Activated CD4-positive, alpha-beta T cell treated with anti-CD3 and anti-CD28 coated beads, Interleukin-10, Interleukin-2, amounts not matched to agents 100 ng/mL and 50 ng/mL, durations not matched to agents 16 hours and 8 hours (primary cell): ENCODE measurements around the gene FKBP14.
A peak's percentile ranks its signal among the peaks of the same experiment; 100 is the strongest.
"Not testable (repeated sequence)": the region's sequence is repeated elsewhere in the genome, so short reads cannot be mapped to it uniquely, and the experiment has no call there.

Experiments used
- DNase-seq: peaks from one replicate; pipeline ENCODE4 v3.0.0-alpha.2; 2020

Gene FKBP14

DNA sequence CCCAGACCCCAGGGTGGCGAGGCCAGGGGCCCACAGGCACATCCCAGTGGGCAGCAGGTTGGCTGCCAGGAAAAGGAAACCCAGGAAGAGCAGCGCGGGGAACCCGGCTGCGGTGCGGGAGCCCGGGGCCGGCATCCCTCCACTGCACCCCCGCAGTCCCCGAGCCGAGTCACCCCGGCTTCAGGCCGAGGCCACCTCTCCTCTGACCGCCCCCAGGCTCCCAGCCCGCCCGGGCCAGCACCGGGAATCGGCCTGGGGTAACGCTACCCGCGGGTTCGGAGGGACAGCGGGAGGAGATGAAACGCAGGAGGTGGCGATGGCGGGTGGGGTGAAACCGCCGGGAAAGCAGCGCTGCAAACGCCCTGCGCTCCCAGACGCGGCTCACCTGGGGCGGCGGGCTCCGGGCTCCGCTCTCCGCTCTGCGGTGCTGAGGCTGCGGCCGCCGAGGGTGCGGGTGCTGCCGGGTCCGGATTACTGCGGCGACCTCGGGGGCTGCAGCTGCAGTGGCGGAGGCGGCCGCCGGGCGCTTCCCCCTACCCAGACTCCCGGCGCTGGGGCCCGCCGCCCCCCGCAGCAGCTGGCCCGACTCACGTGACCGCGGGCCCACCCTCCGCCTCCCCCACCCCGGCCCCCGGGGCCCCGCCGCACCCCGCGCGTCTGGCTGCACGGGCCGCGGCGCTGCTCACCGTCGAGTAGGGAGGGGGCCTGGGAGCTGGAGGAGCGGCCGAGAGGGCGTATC is 37.1 kb downstream of the FKBP14 start, which contains the start of gene SCRN1:
SCRN1 (minus strand) TSS at position 545 of the 739 bp plus-strand sequence. CDS start 20,734 bp downstream, outside the sequence.
- DNase-seq = no peak

DNA sequence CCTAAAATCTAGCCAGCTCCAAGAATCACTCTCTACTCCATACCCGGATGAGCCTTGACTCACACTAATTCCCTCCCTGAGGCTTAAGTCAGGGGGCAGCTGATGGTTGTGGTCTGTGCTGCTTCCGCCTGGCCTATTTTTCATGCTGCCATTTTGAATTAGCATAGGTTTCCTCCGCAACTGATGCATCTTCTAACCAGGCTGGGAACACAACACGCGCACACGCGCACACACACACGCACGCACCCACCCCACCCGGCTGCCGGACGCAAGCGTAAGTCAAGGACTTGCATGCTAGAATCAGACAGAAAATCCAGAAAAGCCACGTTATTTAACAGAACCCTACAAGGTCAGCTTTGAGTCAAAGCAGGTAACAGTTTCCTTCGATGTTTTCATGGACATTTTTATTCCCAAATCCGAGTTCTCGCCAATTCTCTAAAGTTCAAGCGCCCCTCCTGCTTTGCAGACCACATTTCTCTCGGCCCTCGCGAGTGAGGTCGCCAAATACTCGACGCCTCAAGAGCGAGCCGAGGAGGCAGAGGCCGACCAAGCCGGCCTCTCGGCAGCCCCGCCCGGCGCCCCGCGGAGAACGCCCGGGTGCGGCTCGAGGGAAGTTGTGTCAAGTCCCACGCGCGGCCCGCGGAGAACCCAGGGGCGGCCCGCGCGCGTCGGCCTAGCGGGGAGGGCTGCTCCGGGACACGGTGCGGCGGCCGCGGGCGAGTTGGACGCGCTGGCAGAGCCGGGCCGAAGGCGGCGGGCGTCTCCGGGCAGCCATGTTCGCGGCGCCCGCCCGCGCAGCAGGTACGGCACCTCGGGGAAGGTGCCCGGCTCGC is 37.9 kb downstream of the FKBP14 start:
- DNase-seq = peak; percentile 5

DNA sequence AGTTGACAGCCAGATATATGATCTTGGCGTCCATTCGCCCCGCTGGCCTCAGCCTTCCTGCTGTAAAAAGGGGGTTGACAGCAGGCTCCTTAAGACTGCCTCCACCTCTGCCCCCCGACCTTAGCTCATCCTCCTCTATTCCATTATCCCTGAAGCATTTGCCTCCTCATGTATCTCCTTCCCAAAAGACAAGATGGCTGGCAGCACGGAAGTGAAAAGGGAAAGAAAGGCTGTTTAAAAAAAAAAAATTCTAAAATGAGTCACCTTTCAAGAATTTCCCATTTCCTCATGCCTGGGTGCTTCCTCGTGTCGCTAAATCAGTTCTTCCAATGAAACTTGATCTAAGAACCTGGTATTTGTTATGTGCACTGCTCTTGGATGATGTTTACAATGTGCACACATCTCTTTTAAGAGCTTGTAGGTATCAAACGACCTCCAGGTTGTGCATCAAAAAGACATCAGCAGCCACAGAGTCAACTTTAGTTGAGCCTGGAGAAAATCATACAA is 38.6 kb downstream of the FKBP14 start:
- DNase-seq = no peak

DNA sequence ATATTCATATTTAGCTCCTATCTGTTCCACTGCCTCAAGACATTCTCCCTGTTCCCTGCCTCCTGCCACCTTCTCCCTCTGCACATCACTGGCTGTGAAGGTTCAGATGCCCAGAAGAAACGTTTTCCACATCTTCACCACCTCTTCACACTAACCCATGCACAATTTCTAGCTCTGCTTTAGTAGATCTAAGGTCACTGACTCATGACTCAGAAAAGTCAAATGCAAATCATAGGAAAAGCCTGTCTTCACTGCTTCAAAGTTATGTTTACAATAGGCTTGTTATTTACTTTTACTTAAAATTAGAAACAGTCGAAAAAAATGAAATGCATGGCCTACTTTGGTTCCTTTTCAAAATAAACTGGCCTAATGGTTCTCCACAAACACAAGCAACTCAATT is 39.4 kb downstream of the FKBP14 start:
- no peak for DNase-seq

DNA sequence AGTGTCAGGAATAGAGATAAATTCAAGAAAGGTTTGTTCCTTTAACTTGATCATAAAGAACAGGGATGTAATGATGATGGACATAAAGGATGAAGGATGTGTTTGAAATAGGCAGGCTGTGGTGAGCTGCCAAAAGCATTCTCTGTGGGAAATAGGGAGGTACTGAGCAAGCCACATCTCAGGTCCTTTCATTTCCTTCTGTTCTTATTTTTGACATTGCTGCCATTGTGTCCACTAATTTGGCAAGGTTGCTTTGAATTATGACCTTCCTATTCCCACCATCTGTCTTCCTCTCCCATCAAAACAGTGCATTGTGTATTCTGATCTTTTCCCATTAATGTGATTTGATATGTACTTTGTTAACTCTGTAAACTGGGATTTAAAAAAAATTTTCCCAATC is 46.4 kb downstream of the FKBP14 start:
- DNase-seq = no peak

DNA sequence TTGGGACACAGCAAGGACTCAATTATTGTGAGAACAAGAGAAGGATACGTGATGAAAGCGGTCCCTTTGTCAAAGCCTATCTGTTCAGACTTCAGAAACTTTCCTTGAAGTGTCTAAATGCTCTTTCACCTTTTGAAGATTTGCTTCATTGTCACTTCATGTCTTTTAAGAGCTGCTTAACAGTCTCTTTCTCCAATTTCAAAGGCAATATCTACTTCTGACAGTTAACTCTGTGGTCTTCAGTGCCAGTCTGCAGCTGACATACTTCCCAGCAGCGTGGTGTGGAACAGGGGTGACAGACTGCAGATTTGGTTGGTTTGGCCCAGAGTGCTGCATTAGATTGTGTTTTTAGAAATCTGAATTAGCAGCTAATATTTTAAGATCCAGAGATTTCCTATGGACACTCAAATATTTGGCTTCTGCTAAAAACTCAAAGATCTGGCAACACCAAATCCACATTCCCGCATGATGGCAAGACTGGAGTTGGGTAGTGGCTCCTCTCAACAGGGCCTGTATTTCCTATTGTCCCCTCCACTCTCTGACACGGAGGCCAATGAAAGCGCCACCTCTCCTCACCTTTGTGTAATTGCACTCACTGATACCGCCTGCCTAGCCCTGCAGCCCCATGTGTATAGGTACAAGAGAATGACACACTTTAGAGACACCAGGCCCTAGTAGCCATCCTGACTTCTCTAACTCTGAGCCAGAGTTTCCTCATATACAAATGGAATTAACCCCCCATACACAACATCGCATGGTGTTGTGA is 48.4 kb downstream of the FKBP14 start:
- no peak for DNase-seq

DNA sequence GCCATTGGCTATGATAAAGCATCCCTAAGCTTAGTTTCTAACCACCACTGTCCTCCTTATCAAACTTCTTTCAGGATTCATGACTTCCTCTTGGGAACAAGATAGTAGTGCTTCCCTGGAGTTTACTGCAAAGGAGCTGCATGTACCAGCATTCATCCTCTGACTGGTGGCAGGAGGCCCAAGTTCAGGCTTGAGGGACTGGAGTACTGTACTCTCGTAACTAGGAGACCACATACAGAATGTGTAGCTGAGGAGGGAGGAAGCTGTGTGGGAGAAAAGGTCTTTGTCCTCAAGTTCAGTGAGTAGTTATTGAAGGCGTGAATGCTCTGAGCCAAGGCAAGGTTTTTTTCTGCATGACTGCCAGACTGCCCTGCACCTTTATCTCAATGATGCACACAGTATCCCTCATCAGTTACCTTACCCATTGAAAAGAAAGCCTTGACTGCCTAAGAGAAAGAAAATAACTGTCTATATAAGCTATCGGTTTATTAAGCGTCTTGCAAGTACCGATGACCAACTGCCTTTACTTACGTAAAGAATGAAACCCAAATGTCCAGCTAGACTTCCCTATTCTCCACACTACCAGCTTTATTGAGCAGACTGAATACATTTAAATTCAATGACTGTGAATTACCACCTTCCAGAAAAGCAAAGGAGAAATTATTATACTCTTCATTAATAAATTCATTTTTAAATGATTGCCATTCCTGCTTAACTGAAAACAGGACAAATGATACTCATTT is 49.7 kb downstream of the FKBP14 start:
- no peak for DNase-seq

DNA sequence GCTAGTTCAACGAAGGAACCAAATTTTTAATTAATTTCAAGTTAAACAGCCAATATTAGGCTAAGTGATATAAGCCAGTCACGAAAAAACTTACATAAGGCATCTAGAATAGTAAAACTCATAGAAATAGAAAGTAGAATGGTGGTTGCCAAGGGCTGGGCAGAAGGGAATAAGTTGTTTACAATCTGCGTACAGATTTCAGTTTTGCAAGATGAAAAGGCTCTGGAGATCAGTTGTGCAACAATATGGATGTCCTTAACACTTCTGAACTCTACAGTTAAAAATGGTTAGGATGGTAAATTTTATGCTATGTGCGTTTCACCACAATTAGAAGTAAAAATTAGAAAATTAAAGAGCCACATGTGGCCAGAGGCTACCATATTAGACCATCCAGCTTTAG is 50.2 kb downstream of the FKBP14 start:
- DNase-seq = no peak

DNA sequence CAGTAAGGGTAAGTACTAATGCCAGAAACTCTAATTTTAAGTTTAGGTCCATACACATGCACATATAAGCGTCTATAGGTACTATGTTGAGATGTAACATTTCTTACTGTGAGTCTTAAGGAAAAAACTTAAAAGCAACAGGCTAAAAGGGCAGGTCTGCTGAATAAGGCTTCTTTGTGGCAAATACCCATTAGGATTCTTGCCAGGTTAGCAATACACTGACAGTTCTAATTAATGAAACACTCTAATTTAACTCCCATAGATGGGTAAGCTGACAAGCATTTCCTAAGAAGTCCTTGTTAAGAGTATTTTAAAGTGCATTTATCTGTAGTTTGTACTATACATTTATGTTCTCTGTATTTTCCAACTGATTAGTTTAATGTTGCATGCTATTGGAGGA is 50.9 kb downstream of the FKBP14 start:
- DNase-seq = no peak

DNA sequence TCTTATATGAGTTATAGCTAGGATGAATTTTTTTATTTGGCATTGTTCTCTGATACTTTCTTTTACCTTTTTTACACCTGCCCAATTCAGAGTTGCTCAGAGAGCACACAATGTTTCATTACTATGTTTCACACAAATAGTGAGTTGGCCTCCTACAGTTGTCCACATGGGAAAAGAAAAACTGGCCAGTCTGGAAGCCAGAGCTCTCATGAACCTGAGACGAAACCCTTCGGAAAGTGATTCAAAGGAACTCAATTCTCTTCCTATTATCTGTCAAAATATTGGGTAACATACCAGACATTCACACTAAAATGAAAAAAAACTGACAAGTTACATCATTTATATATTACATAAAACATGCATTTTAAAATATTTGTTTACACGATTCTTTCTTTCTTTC is 52.2 kb downstream of the FKBP14 start:
- no peak for DNase-seq

DNA sequence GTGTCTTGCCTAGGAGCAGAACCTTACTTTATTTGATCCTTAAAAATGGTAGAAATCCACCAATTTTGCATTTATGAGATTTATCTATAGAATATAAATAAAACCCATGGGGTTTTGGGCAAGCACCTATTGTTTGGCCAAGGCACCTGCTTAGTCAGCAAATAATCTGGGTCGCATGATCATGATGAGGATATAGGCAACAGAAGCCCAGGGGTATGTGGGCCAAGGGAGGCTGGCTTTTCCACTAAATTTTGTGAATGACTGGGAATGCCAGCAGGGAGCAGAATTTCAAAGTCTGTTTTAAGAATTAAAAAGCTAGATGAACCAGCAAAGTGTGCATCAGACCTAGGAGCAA is 54.2 kb downstream of the FKBP14 start:
- DNase-seq = no peak

DNA sequence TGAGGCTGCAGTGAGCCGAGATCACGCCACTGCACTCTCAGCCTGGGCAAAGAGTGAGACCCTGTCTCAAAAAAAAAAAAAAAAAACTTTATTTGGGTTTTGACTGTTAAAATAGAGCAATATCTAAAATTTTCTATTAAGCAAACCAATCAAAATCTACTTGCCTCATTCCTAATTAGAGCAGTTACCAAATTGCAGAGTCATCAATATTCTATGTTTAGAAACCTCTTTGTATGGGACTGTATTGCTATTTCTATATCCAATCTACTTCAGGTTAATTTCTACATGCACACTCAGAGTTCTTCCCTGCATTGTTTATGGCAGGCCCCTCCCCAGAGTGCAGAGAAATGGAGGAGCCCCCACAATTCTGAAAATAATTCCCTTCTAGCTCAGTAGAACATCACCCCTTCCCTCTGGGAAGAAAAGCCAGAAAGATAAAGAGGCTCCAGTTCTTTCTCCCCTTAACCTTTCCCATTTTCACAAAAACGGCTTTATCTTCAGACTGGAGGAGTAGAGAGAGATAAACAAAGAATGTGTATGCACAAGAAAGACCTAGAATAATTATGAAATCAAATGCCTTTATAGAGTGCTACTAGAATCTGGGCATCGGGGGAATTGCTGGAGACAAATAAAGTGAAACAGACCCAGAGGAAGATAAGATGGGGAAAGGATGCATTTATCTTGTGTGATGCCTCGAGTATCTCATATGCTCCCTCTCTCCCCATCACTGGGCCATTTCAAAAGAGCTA is 54.8 kb downstream of the FKBP14 start:
- no peak for DNase-seq

DNA sequence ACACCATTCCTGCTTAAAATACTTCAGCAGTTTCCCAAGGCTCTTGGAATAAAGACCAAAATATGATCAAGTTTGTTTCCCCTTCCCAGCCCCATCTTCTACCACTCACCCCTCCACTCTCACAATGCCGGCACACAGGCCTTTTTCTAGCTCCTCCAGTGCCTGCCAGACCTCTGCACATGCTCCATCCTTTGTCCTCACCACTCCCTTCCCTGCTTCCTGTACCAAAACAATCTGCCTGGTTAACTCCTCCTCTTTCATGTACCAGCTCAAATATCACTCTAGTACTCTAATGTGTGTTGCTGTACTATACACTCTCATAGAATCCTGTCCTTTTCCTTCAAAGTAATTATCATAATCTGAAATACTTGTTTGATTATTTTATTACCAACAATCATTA is 56.3 kb downstream of the FKBP14 start:
- DNase-seq = no peak

DNA sequence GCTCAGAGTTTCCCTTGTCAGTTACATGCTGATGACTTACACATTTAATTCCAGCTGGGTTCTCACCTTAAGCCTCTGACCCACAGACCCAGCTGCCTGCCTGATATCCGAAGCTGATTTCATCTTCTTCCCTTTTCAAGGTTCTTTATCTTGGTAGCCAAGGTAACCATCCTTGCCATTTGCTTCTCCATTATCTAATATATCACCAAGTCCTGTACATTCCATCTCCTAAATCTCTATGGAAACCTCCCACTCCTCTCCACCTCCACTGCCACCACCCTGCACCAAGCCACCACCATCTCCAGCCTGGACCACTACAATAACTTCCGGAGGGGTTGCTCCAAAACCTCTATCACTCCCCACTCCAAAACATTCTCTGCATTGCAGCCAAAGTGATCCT is 56.8 kb downstream of the FKBP14 start:
- no peak for DNase-seq

DNA sequence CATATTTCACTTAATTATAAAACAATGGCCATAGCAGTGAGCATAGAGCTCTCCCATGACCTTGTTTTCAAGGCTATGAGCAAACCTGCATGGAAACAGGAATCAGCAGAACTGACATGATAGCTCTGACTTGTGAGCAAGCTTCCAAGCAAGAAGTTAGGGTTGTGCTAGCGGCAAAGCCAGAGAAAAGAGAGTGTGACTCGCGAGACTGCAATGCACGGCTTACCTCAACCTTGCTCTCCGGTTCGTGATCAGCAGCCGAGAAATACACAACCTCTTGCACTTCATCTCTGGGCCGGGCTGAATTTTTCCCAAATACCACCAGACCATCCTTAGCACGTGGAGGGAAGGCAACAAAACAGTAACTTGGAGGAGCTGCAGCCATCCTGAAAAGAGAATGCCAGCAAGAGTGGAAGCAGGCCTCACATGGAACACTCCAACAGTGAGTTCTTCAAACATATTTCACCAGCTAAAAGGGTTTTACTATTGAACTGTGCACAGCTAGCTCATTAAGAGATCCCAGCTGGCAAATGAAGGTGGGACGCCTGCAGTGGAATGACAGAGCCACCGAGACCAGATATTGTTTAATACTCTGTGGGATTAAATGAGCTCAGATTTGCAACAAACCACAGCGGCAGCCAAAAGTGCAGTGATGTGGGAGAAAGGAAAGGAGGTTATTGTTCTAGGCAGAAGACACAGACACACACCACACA is 57.7 kb downstream of the FKBP14 start:
- no peak for DNase-seq

DNA sequence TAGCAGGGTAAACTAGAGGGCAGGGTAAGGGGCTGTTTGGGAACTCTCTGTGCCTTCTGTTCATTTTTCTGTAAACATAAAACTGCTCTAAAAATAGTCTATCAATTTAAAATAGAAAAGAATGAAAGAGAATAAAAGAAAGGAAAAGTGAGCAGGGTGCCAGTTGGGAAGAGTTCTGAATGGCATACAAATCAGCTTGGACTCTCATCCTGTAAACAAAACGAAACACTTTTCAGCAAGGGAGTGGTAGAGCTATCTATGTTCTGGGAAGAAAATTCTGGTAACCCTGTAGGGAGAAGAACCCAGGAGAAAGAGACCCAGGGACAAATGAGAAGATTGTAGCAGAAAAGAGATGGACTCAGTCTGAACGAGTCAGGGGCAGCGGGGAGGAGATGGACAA is 61.5 kb downstream of the FKBP14 start:
- DNase-seq = no peak

DNA sequence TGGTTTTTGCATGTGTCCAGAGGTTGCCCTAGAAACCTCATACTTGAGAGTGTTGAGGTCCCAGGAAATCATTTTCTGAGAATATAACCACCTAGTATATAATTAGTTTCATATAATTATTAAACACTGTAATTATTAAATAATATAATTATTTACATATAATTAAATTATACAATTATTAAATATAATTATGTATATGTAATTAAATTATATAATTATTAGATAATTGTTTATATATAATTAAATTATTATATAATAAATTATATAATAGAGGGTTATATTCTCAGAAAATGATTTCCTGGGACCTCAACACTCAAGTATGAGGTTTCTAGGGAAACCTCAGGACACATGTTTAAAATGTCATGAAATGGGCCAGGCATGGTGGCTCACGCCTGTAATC is 64.5 kb downstream of the FKBP14 start:
- DNase-seq = no peak

DNA sequence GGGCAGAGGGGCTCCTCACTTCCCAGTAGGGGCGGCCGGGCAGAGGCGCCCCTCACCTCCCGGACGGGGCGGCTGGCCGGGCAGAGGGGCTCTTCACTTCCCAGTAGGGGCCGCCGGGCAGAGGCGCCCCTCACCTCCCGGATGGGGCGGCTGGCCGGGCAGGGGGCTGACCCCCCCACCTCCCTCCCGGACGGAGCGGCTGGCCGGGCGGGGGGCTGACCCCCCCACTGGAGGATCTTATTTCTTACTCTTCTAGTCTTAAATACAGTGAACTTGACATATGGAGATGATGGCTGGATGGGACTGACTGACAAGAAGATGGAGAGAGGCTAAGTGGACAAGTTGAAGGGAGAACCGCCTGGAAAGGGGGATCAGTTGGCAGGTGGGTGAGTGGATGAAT is 64.9 kb downstream of the FKBP14 start:
- DNase-seq = not testable (repeated sequence)
